Measurements from ENCODE around the gene NOC2L.
A peak's percentile ranks its signal among the peaks of the same experiment; 100 is the strongest.

NOC2L gene

DNA sequence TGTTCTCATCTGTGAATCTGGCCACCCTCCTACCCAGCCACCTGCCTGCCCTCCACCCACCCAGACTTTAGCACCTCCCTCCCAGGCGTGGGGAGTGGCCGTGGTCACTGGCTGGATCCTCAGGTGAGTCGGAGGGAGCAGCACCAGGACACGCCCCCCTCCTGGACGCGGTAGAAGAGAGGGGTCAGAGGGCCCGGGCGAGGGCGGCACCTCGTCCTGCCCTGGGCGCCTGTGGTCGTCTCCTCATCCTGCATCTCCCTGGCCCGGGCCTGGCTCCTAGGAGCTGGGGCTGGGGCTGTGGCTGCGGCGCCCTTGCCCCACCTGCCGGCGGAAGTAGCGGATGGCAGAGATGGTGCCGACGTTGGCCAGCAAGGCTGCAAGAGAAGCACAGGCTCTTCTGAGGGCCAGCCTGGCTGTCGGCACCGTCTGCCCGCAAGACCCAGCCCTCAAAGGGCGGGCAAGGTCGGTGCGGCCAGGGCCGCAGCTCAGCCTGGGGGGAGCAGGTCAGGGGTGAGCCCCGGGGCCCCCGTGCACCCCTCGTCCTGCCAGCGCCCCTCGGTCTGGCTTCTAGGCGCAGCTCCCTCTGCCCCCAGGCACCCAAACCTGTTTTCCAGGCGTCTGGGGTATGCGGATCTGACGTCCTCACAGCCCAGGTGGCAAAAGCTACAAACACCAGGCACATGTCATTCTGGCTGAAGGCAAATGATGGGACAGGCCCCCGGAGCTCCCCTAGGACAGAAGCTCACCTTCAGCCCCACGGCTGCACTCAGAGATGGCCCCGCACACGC, 17.0 kb upstream of the NOC2L start:
- Histone ChIP-seq H3K9me3 (ENCODE audit: low read length) (no peaks in the 10 kb centered on the region), H3K27me3 (ENCODE audit: insufficient read depth, low read length) (peaks cover 6% of the 10 kb centered on the region; the same call in 1 of the 2 replicates), H3K36me3 (ENCODE audit: insufficient read depth, low read length) (no peaks in the 10 kb centered on the region), H2AFZ (ENCODE audit: low read length) (no peak overlapping the region), H3K27ac (ENCODE audit: low read depth, low read length, poor library complexity, severe bottlenecking) (no peak overlapping the region), H3F3A (ENCODE audit: insufficient read depth, low read length) (no peaks in the 10 kb centered on the region), H3K79me2 (ENCODE audit: insufficient read depth, low read length) (no peaks in the 10 kb centered on the region), H3K9ac (ENCODE audit: low read length) (no peak overlapping the region), H3K9me2 (ENCODE audit: low read depth, low read length) (no peaks in the 10 kb centered on the region), H3K4me1 (ENCODE audit: insufficient read depth, low read length, severe bottlenecking) (peaks cover 7% of the 10 kb centered on the region), H3K4me2 (ENCODE audit: low read length) (peak overlapping the region; percentile 39; the same call in 1 of the 2 replicates), H3K4me3 (ENCODE audit: low read depth, low read length, poor library complexity, severe bottlenecking) (peak overlapping the region; percentile 19), H4K20me1 (ENCODE audit: insufficient read depth, low read length) (no peaks in the 10 kb centered on the region)
- TF ChIP-seq EZH2 (IDR thresholded peaks at IDR 0.05; ENCODE audit: borderline replicate concordance, low read length): no peak
- TF ChIP-seq, protein P1, sequence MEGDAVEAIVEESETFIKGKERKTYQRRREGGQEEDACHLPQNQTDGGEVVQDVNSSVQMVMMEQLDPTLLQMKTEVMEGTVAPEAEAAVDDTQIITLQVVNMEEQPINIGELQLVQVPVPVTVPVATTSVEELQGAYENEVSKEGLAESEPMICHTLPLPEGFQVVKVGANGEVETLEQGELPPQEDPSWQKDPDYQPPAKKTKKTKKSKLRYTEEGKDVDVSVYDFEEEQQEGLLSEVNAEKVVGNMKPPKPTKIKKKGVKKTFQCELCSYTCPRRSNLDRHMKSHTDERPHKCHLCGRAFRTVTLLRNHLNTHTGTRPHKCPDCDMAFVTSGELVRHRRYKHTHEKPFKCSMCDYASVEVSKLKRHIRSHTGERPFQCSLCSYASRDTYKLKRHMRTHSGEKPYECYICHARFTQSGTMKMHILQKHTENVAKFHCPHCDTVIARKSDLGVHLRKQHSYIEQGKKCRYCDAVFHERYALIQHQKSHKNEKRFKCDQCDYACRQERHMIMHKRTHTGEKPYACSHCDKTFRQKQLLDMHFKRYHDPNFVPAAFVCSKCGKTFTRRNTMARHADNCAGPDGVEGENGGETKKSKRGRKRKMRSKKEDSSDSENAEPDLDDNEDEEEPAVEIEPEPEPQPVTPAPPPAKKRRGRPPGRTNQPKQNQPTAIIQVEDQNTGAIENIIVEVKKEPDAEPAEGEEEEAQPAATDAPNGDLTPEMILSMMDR (IDR thresholded peaks at IDR 0.05; ENCODE audit: low read length): peak; percentile 57

DNA sequence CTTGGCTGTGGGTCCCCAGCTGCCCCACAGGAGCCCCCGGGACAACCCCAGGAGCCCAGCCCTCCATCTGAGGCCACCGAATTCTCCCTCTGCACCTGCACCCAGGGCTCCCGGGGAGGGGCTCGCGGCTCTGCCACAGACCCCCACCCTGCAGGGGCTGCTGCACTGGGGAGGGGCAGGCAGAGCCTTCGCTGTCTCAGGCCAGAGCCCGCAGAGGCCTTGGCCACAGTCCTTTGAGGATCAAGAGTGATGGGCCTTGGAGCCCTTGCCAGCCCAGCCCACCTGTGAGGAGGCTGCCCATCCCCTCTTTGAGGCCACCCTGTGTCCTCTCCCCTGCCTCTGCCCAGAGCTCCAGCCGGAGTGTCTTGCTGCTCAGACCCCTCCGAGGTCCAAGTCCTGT, 16.3 kb upstream of the NOC2L start:
- Histone ChIP-seq H3K79me2 (ENCODE audit: insufficient read depth, low read length) (no peaks in the 10 kb centered on the region), H3K27ac (ENCODE audit: low read depth, low read length, poor library complexity, severe bottlenecking) (no peak overlapping the region), H2AFZ (ENCODE audit: low read length) (no peak overlapping the region), H3K9me3 (ENCODE audit: low read length) (no peaks in the 10 kb centered on the region), H4K20me1 (ENCODE audit: insufficient read depth, low read length) (no peaks in the 10 kb centered on the region), H3K27me3 (ENCODE audit: insufficient read depth, low read length) (peaks cover 6% of the 10 kb centered on the region; the same call in 1 of the 2 replicates), H3K4me2 (ENCODE audit: low read length) (no peak overlapping the region), H3F3A (ENCODE audit: insufficient read depth, low read length) (no peaks in the 10 kb centered on the region), H3K36me3 (ENCODE audit: insufficient read depth, low read length) (no peaks in the 10 kb centered on the region), H3K4me3 (ENCODE audit: low read depth, low read length, poor library complexity, severe bottlenecking) (no peak overlapping the region), H3K4me1 (ENCODE audit: insufficient read depth, low read length, severe bottlenecking) (peaks cover 7% of the 10 kb centered on the region), H3K9ac (ENCODE audit: low read length) (no peak overlapping the region), H3K9me2 (ENCODE audit: low read depth, low read length) (no peaks in the 10 kb centered on the region)
- TF ChIP-seq, protein P1 (IDR thresholded peaks at IDR 0.05; ENCODE audit: low read length): no peak
- no peak for TF ChIP-seq EZH2 (IDR thresholded peaks at IDR 0.05; ENCODE audit: borderline replicate concordance, low read length)

DNA sequence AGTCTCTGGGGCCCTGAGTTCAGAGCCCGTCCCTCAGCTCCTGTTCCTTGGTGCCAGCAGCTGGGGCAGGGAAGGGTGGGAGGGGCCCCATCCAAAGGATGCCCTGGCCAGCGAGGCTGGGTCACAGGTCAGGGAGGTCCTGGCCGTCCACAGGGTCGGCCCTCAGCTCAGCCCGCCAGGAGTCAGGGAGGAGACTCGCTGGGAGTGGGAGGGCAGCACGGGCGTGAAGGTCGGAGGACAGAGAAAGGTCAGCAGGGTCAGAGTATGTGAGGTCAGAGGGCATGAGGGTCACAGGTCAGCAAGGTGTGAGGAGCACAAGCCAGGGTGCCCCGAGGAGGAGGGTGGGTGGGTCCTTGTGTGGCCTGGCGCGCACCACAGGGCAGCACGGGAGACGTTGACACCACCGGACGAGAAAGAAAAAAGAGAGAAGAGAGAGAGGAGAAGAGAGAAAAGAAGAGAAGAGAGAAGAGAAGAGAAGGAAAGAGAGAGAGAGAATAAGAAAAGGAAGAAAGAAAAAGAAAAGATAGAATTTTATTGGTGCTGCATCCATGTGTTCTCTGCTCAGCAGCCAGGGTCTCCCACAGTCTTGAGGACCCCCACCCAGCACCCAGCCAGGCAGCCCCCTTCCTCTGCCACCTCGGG, 15.8 kb upstream of the NOC2L start:
- peaks cover 6% of the 10 kb centered on the region; the same call in 1 of the 2 replicates for H3K27me3 ChIP-seq (ENCODE audit: insufficient read depth, low read length)
- H3K9me3 ChIP-seq (ENCODE audit: low read length): no peaks in the 10 kb centered on the region
- TF ChIP-seq, protein P1 (IDR thresholded peaks at IDR 0.05; ENCODE audit: low read length): no peak
- no peak for TF ChIP-seq EZH2 (IDR thresholded peaks at IDR 0.05; ENCODE audit: borderline replicate concordance, low read length)
- no peak overlapping the region for H3K9ac ChIP-seq (ENCODE audit: low read length)
- no peaks in the 10 kb centered on the region for H3K79me2 ChIP-seq (ENCODE audit: insufficient read depth, low read length)
- no peaks in the 10 kb centered on the region for H4K20me1 ChIP-seq (ENCODE audit: insufficient read depth, low read length)
- peaks cover 7% of the 10 kb centered on the region for H3K4me1 ChIP-seq (ENCODE audit: insufficient read depth, low read length, severe bottlenecking)
- H3K9me2 ChIP-seq (ENCODE audit: low read depth, low read length): no peaks in the 10 kb centered on the region
- H3F3A ChIP-seq (ENCODE audit: insufficient read depth, low read length): no peaks in the 10 kb centered on the region
- no peak overlapping the region for H3K27ac ChIP-seq (ENCODE audit: low read depth, low read length, poor library complexity, severe bottlenecking)
- H3K4me3 ChIP-seq (ENCODE audit: low read depth, low read length, poor library complexity, severe bottlenecking): no peak overlapping the region
- H3K36me3 ChIP-seq (ENCODE audit: insufficient read depth, low read length): no peaks in the 10 kb centered on the region
- H2AFZ ChIP-seq (ENCODE audit: low read length): no peak overlapping the region
- H3K4me2 ChIP-seq (ENCODE audit: low read length): no peak overlapping the region

All from OCI-LY1 (cell line).